Measurements from ENCODE around the gene XRRA1.

The XRRA1 gene

DNA sequence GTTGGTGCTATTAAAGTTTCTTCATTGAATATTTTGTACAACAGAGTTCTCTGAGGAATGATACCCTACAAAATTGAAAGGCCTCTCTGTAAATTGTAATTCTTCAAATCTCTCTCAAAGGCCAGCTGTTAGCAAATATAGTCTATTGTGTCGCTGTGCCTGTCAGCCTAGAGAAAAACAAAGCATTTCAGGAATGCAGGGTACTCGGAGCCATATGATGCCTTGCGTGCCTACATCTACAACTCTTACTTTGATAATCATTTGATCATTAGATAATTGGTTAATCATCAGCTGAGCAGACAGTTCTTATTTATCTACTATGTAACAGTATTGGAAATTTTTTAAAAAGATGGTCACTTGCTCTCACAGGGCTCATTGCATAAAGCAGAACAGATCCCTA lies 132.9 kb downstream of the XRRA1 start:
- H4K20me1 ChIP-seq (ENCODE audit: insufficient read depth, low read length): no peaks in the 10 kb centered on the region; the same call in 1 of the 2 replicates
- TF ChIP-seq, protein P1, sequence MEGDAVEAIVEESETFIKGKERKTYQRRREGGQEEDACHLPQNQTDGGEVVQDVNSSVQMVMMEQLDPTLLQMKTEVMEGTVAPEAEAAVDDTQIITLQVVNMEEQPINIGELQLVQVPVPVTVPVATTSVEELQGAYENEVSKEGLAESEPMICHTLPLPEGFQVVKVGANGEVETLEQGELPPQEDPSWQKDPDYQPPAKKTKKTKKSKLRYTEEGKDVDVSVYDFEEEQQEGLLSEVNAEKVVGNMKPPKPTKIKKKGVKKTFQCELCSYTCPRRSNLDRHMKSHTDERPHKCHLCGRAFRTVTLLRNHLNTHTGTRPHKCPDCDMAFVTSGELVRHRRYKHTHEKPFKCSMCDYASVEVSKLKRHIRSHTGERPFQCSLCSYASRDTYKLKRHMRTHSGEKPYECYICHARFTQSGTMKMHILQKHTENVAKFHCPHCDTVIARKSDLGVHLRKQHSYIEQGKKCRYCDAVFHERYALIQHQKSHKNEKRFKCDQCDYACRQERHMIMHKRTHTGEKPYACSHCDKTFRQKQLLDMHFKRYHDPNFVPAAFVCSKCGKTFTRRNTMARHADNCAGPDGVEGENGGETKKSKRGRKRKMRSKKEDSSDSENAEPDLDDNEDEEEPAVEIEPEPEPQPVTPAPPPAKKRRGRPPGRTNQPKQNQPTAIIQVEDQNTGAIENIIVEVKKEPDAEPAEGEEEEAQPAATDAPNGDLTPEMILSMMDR (IDR thresholded peaks at IDR 0.05; ENCODE audit: borderline replicate concordance, extremely low read depth, low read length, poor library complexity, severe bottlenecking): no peak
- no peak for TF ChIP-seq EZH2 (IDR thresholded peaks at IDR 0.05; ENCODE audit: borderline replicate concordance, low read depth, low read length, severe bottlenecking)
- H3K79me2 ChIP-seq (ENCODE audit: insufficient read depth, low read length): peaks cover 8% of the 10 kb centered on the region; the same call in 1 of the 2 replicates
- H3K4me3 ChIP-seq (ENCODE audit: low read depth in 1 of 2, low read length in 2 of 2): no peak overlapping the region
- DNase-seq (no peak), ATAC-seq (ENCODE audit: insufficient read depth, low read depth) (no peak)
- no peaks in the 10 kb centered on the region for H3K9me3 ChIP-seq (ENCODE audit: insufficient read depth, low read length, severe bottlenecking)
- H3K4me2 ChIP-seq (ENCODE audit: insufficient read depth, low read length): no peak overlapping the region
- no peak overlapping the region for H3K9ac ChIP-seq (ENCODE audit: low read depth, low read length)
- no peak overlapping the region for H3K27ac ChIP-seq (ENCODE audit: low read length)
- no peaks in the 10 kb centered on the region for H3K27me3 ChIP-seq (ENCODE audit: insufficient read depth, low read length, poor library complexity)
- H2AFZ ChIP-seq (ENCODE audit: low read depth, low read length): no peak overlapping the region
- no peaks in the 10 kb centered on the region for H3K4me1 ChIP-seq (ENCODE audit: insufficient read depth, low read length)
- peaks cover 87% of the 10 kb centered on the region for H3K36me3 ChIP-seq (ENCODE audit: insufficient read depth, low read length)

DNA sequence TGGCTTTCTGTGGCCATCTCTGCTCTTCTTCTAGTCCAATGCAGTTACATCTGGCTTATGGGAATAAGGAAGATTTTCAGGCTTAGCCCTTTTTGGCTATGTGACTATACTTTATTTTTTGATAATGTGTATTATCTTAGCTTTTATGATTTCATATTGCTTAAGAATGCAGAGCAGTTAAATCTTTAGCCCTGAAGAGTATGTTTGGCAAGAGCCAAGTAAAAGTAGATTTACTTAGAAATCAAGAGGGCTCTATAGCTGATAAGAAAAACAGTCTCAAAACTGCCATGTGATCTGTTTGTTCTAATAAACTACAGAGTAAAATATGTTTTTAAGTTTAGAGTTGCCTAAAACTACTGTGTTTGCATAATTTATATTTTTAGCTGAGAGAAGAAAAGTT lies 139.1 kb downstream of the XRRA1 start:
- no peak for DNase-seq
- peaks cover 9% of the 10 kb centered on the region; the same call in 1 of the 2 replicates for H4K20me1 ChIP-seq (ENCODE audit: insufficient read depth, low read length)
- H3K79me2 ChIP-seq (ENCODE audit: insufficient read depth, low read length): peaks cover 34% of the 10 kb centered on the region
- no peaks in the 10 kb centered on the region for H3K9me3 ChIP-seq (ENCODE audit: insufficient read depth, low read length, severe bottlenecking)
- H3K27me3 ChIP-seq (ENCODE audit: insufficient read depth, low read length, poor library complexity): no peaks in the 10 kb centered on the region
- no peak overlapping the region for H3K4me3 ChIP-seq (ENCODE audit: low read depth in 1 of 2, low read length in 2 of 2)
- no peak overlapping the region for H3K27ac ChIP-seq (ENCODE audit: low read length)
- H3K4me2 ChIP-seq (ENCODE audit: insufficient read depth, low read length): no peak overlapping the region
- TF ChIP-seq, protein P1 (IDR thresholded peaks at IDR 0.05; ENCODE audit: borderline replicate concordance, extremely low read depth, low read length, poor library complexity, severe bottlenecking): no peak
- TF ChIP-seq EZH2 (IDR thresholded peaks at IDR 0.05; ENCODE audit: borderline replicate concordance, low read depth, low read length, severe bottlenecking): no peak
- no peak overlapping the region for H3K9ac ChIP-seq (ENCODE audit: low read depth, low read length)
- no peak overlapping the region for H2AFZ ChIP-seq (ENCODE audit: low read depth, low read length)
- no peak for ATAC-seq (ENCODE audit: insufficient read depth, low read depth)
- peaks cover 49% of the 10 kb centered on the region for H3K36me3 ChIP-seq (ENCODE audit: insufficient read depth, low read length)
- no peaks in the 10 kb centered on the region for H3K4me1 ChIP-seq (ENCODE audit: insufficient read depth, low read length)

DNA sequence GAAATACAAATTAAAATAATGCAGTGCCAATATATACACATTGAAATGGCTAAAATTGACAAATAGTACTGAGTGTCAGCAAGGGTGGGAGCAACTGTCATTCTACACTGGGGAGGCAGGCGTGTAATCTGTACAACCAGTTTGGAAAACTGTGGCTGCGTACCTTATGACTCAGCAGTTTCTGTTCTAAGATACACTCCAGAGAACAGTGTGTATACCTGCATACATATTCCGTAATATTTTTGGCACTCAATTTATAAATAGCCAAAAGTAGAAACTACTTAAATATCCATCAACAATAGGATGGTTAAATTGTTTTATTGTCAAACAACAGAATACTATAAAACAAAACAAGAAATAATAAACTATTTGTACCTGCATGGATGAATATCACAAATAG lies 142.6 kb downstream of the XRRA1 start:
- Histone ChIP-seq H3K9me3 (ENCODE audit: insufficient read depth, low read length, severe bottlenecking) (no peaks in the 10 kb centered on the region), H3K27ac (ENCODE audit: low read length) (no peak overlapping the region; the same call in 1 of the 2 replicates), H3K79me2 (ENCODE audit: insufficient read depth, low read length) (peaks cover 60% of the 10 kb centered on the region), H3K4me2 (ENCODE audit: insufficient read depth, low read length) (no peak overlapping the region), H2AFZ (ENCODE audit: low read depth, low read length) (no peak overlapping the region), H3K4me3 (ENCODE audit: low read depth in 1 of 2, low read length in 2 of 2) (no peak overlapping the region), H3K9ac (ENCODE audit: low read depth, low read length) (no peak overlapping the region), H3K36me3 (ENCODE audit: insufficient read depth, low read length) (peaks cover 28% of the 10 kb centered on the region), H4K20me1 (ENCODE audit: insufficient read depth, low read length) (peaks cover 12% of the 10 kb centered on the region; the same call in 1 of the 2 replicates), H3K27me3 (ENCODE audit: insufficient read depth, low read length, poor library complexity) (no peaks in the 10 kb centered on the region), H3K4me1 (ENCODE audit: insufficient read depth, low read length) (no peaks in the 10 kb centered on the region)
- TF ChIP-seq, protein P1 (IDR thresholded peaks at IDR 0.05; ENCODE audit: borderline replicate concordance, extremely low read depth, low read length, poor library complexity, severe bottlenecking): no peak
- no peak for TF ChIP-seq EZH2 (IDR thresholded peaks at IDR 0.05; ENCODE audit: borderline replicate concordance, low read depth, low read length, severe bottlenecking)
- DNase-seq (no peak), ATAC-seq (ENCODE audit: insufficient read depth, low read depth) (no peak)
